NCI-H2029 (cell line): Measurements from ENCODE around the gene ADAMTS10.
"Not testable (repeated sequence)": the region's sequence is repeated elsewhere in the genome, so short reads cannot be mapped to it uniquely, and the experiment has no call there.

Experiments
- DNase-seq: peaks from one replicate; lab custom pipeline; 2025; lab: John Stamatoyannopoulos, UW

ADAMTS10 gene

GRCh38 chr19:8592231-8593009 is 18.1 kb downstream of the ADAMTS10 start:
- DNase-seq: no peak

DNA sequence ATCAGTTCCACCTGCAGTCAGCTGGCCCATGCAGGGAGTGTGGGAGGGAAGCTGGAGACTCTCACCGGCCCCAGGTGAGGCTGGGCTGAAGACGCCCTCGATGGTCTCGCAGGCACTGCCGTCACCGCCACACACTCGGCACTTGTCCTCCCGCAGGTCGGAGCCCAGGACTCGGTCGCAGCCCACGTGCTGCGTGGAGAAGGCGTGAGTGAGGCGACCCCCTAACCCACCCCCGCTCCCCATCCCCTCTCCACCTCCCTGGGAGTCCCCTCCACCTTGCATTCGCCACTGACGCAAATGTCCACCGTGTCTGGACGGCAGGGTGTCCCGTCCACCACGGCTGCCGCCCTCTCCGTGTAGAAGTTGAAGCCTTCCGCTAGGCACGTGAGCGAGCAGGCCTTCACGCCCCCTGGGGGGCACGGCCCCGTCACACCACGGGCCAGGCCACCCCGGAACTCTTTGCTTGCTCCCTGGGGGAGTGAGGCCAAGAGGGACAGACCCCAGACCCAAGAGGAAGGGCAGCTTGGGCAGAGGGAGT is 21.3 kb downstream of the ADAMTS10 start:
- DNase-seq: no peak

DNA sequence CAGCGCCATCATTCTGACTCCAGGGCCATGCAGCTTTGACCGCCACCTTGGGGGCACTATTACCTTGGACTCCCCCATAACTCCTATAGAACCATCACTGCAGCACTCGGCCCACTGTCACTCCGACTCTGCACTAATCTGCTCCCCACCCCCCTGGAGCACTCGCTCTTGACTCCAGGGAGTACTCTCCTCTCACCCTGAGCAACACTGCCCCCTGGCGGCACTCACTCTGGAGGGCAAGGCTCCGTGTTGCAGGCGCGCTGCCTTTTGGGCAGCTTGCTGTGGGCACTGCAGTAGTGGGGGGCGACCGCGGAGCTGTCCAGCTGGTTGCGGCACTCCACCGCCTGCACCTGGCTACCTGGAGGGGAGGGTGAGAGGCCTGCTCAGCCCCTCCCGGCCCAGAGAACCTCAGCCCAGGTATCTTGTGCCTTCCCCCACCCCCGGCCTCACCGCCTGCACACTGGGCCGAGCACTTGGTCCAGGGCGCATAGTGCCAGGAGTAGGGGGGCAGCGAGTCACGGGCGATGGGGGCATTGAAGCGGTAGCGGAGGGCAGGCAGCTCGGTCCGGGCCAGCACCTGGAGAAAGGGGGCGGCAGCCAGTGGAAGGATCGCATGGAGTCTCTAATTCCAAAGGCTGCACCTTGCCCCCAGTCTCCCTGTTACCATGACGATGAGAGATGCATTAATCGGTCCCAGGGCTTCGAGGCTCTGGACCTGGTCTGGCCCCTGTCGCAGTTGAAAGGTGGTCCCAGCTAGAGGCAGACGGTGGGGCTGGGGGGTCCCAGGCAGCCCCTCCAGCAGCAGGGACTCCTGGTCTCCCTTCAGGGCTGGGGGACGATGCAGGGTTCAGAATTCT is 24.4 kb downstream of the ADAMTS10 start:
- DNase-seq: peak; percentile 34

DNA sequence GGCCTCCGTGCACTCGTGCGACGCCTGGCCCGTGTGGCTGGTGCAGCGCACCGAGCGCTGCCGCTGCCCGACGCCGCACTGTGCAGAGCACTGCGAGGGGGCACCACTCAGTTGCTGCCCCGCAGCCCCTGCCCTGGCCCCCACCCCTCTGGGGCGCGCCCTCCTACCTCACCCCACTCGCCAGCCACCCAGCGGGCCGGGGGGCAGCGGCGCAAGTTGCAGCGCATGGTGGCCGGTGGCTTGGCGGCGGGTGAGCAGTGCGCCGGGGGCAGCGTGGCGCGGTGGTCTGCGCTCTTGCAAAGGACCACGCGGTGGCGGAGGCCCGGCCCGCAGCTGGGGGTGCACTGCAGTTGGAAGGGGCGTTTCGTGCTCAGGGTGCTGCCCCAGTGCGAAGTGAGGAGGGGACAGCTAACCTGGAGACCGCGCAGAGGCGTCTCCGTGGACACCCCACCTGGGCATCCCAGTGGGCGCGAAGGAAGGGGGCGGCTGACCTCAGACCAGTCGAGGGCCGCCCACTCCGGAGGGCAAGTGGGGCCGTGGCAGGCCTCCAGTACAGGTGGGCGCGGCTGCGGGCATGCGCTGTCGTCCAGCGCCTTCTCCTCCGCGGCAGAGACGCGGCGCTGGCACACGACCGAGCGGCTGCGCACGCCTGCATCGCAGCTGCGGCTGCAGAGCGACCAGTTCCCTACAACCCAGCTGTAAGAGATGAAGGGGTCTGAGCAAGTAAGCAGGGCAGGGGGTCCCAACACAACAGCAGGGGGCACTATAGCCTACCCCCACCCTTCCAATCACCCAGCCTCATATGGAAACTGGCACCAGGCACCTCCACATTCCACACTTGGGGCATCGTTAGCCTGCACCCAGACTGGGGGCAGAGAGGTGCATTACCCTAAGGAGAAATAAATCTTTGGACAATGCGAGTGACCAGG is 25.3 kb downstream of the ADAMTS10 start:
- no peak for DNase-seq

DNA sequence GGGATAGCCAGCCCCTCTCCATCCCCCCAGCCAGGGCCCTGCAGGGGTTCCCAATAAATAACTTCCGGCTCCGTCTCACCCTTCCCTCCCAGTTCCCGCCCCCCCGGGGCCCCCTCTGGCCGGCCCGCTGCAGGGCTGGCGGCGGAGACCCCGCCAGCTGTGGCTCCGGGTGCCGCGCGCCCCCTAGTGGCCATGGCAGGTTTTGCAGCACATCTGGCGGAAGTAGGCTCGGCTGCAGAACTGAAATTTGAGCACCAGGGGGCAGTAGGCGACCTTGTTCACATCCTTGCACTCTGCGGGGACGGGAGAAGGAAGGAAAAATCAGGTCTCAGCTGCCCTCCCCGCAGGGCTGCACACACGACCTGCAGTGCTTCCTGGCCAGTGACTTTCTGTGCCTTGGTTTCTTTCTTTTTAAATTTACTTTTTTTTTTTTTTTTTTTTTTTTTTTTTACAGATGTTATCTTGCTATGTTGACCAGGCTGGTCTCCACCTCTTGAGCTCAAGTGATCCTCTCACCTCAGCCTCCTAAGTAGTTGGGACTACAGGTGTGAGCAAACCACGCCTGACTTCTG is 29.7 kb downstream of the ADAMTS10 start:
- peak; percentile 60 for DNase-seq

- DNase-seq: peak; percentile 44
These were observed 31.8 kb downstream of the ADAMTS10 start for GRCh38 chr19:8578642-8579265.

GRCh38 chr19:8577741-8578140 is 32.8 kb downstream of the ADAMTS10 start:
- DNase-seq: no peak

DNA sequence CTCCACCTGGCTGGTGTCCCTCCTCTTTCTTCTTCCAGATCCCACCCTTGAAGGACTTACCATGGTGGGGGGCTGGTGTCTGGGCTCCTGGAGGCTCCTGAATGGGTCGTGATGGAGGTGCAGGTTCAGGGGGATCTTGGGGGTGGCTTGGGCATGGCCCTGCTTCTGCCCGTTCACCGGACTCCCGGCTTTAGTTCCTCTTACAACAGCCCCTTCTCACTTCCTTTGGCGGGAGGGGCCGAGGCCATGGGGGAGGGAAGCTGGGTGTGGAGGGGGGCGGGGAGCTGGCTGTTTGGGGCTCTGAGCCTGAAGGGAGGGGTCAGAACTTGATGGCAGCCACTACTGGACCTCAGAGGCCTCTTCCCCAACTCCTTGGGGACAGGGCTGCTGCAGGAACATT is 33.3 kb downstream of the ADAMTS10 start, which contains the start of gene MYO1F:
MYO1F (minus strand) TSS at position 196 of the 400 bp plus-strand sequence; CDS start at position 63, 133 bp downstream.
- DNase-seq: no peak

- no peak for DNase-seq
These were observed 34.1 kb downstream of the ADAMTS10 start for GRCh38 chr19:8576273-8576993.

- DNase-seq: no peak
These were observed 35.0 kb downstream of the ADAMTS10 start for GRCh38 chr19:8575467-8575997.

DNA sequence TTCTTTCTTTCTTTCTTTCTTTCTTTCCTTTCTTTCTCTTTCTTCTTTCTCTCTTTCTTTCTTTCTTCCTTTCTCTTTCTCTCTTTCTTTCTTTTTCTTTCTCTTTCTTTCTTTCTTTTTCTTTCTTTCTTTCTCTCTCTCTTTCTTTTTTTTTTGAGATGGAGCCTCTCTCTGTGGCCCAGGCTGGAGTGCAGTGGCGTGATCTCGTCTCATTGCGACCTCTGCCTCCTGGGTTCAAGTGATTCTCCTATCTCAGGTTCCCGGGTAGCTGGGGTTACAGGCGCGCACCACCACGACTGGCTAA is 35.9 kb downstream of the ADAMTS10 start:
- not testable (repeated sequence) for DNase-seq

DNA sequence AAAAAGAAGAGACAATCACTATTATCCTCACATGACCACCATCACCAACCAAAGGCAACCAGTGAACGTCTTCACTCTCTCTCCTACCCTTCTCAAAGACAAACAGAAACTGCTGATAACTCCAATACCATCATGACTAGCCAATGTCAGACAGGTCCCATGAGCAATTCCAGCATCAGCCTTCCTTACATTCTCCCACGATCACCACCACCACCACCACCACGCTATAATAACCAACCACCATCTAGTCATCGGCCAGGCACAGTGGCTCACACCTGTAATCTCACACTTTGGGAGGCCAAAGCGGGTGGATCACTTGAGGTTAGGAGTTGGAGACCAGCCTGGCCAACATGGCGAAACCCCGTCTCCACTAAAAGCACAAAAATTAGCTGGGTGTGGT is 37.2 kb downstream of the ADAMTS10 start:
- DNase-seq: no peak

GRCh38 chr19:8571006-8571411 is 39.5 kb downstream of the ADAMTS10 start:
- DNase-seq: no peak

DNA sequence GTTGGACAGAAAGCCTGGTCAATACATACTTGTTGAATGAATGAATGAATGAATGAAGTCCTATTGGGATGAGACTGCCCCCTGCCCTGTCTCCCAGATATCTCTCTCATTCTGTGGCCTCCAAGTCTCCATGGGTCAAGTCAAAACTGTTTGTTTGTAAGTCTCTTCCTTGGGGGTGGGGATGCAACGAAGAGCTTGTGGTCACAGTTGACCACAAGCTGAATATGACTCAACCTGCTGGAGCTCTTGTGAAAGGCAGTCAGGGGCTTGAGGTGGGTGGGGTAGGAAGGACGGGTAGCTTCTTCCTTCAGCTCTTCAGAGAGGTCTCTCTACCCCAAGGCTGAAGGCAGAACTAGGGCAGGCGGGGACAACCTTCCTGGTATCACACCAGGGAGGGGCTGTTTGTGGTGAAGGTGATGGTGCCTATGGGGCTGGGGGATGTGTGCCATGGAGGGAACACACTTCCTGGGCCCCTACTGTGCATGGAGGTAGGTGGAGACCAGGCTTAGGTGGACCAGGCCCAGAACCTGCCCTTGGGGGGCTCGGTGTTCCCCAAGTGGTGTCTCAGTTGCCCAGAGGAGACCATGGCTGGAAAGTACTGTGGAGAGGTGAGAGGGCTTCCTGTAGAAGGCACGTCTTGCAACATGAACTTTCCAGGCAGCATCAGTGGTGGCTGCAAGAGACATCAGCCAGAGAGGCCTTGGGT is 41.3 kb downstream of the ADAMTS10 start:
- no peak for DNase-seq

DNA sequence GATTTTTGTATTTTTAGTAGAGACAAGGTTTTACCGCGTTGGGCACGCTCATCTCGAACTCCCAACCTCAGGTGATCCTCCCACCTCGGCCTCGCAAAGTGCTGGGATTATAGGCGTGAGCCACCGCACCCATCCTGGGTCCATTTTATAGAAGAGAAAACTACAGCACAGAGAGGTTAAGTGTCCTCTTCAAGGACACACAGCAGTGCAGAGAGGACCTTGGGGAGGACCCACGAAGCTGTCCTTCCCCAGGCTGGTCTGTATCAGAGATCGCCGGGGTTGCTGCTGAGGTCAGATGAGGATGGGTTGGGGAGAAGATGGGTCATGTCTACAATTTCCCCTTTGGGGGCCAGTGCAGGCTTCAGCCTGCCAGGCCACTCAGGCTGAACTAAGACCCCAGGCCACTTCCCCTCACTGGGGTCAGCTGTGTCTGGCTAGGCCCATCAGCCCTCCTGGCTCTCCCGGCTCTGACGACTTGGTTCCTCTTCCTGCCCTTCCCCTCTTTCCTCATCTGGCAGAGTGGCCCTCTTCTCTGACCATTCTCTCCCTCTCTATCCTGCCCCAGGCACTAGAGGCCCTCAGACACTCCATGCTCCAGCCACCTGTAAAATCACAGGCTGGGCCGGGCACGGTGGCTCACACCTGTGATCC is 42.9 kb downstream of the ADAMTS10 start:
- DNase-seq: no peak

DNA sequence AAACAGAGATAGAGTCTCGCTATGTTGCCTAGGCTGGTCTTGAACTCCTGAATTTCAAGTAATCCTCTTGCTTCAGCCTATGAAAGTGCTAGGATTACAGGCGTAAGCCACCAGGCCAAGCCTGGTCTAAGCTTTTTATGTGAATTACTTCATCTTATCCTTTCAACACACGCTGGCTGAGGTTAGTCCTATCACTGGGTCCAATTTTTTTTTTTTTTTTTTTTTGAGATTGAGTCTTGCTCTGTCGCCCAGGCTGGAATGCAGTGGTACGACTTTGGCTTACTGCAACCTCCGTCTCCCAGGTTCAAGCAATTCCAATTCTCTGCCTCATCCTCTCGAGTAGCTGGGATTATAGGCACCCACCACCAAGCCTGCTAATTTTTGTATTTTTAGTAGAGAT is 43.7 kb downstream of the ADAMTS10 start:
- DNase-seq: no peak

- DNase-seq: not testable (repeated sequence)
These were observed 45.6 kb downstream of the ADAMTS10 start for GRCh38 chr19:8564866-8565265.

- no peak for DNase-seq
These were observed 49.3 kb downstream of the ADAMTS10 start for GRCh38 chr19:8561075-8561764.
